SK-N-SH treated with all-trans-retinoic acid at 6 μM for 48 hours (cell line): ENCODE results near the gene SFI1.

Experiments used
- ATAC-seq: fragments of 200-7000 bp; cut with Tn5 transposase; 3 replicates; pipeline ENCODE4 v1.9.1; 2020; ENCODE audit warnings: mild to moderate bottlenecking, moderate library complexity
- ARNTL ChIP-seq: fragments of 450-650 bp; formaldehyde crosslinking; IDR thresholded peaks from 2 replicates; pipeline ENCODE4 v1.5.0; 2020; ENCODE audit warnings: low read depth, mild to moderate bottlenecking, moderate library complexity, borderline replicate concordance
- CREB5 ChIP-seq: fragments of 250-450 bp; sonication (Bioruptor Pico); IDR thresholded peaks from 2 replicates; pipeline ENCODE4 v1.5.1; 2020; ENCODE audit warnings: low read depth, mild to moderate bottlenecking, moderate library complexity
- CSDC2 ChIP-seq: fragments of 250-450 bp; sonication (Bioruptor Pico); IDR thresholded peaks from 2 replicates; pipeline ENCODE4 v1.5.0; 2020; ENCODE audit warnings: mild to moderate bottlenecking, moderate library complexity
- CSRNP3 ChIP-seq: fragments of 250-450 bp; sonication (Bioruptor Pico); IDR thresholded peaks from 2 replicates; pipeline ENCODE4 v1.5.1; 2021; ENCODE audit warnings: mild to moderate bottlenecking, moderate library complexity
- GLIS3 ChIP-seq: fragments of 250-450 bp; sonication (Bioruptor Pico); IDR thresholded peaks from 2 replicates; pipeline ENCODE4 v1.5.0; 2020; ENCODE audit warnings: mild to moderate bottlenecking, moderate library complexity
- ISL1 ChIP-seq: fragments of 250-450 bp; sonication (Bioruptor Pico); IDR thresholded peaks from 2 replicates; pipeline ENCODE4 v2.1.2; 2022; ENCODE audit warnings: mild to moderate bottlenecking, moderate library complexity
- OSR1 ChIP-seq: fragments of 250-450 bp; sonication (Bioruptor Pico); IDR thresholded peaks from 2 replicates; pipeline ENCODE4 v1.8.0; 2022; ENCODE audit warnings: moderate library complexity, mild to moderate bottlenecking, inconsistent platforms
- POU6F1 ChIP-seq: fragments of 250-450 bp; sonication (Bioruptor Pico); IDR thresholded peaks from 2 replicates; pipeline ENCODE4 v1.8.0; 2021; ENCODE audit warnings: low read depth, mild to moderate bottlenecking, moderate library complexity, borderline replicate concordance
- PPARA ChIP-seq: fragments of 250-450 bp; sonication (Bioruptor Pico); IDR thresholded peaks from 2 replicates; pipeline ENCODE4 v1.5.0; 2020; ENCODE audit warnings: mild to moderate bottlenecking, borderline replicate concordance
- RARB ChIP-seq: fragments of 250-450 bp; sonication (Bioruptor Pico); IDR thresholded peaks from 2 replicates; pipeline ENCODE4 v1.8.0; 2021; ENCODE audit warnings: mild to moderate bottlenecking, moderate library complexity
- SNAI2 ChIP-seq: fragments of 250-450 bp; sonication (Bioruptor Pico); IDR thresholded peaks from 2 replicates; pipeline ENCODE4 v1.5.0; 2020; ENCODE audit warnings: mild to moderate bottlenecking, moderate library complexity
- TCF4 ChIP-seq: fragments of 250-450 bp; sonication (Bioruptor Pico); IDR thresholded peaks from 2 replicates; pipeline ENCODE4 v1.8.0; 2021; ENCODE audit warnings: mild to moderate bottlenecking, moderate library complexity, borderline replicate concordance
- TOX ChIP-seq: fragments of 250-450 bp; sonication (Bioruptor Pico); IDR thresholded peaks from 2 replicates; pipeline ENCODE4 v1.8.0; 2021; ENCODE audit warnings: mild to moderate bottlenecking, moderate library complexity, borderline replicate concordance
- TSHZ2 ChIP-seq: fragments of 250-450 bp; sonication (Bioruptor Pico); IDR thresholded peaks from 2 replicates; pipeline ENCODE4 v1.5.0; 2020; ENCODE audit warnings: mild to moderate bottlenecking, moderate library complexity
- ZC3H10 ChIP-seq: fragments of 250-450 bp; sonication (Bioruptor Pico); IDR thresholded peaks from 2 replicates; pipeline ENCODE4 v1.5.1; 2021; ENCODE audit warnings: mild to moderate bottlenecking, moderate library complexity
- ZFP3 ChIP-seq: fragments of 250-450 bp; sonication (Bioruptor Pico); IDR thresholded peaks from 2 replicates; pipeline ENCODE4 v1.5.0; 2020; ENCODE audit warnings: mild to moderate bottlenecking, moderate library complexity
- ZFP30 ChIP-seq: fragments of 450-650 bp; formaldehyde crosslinking; IDR thresholded peaks from 2 replicates; pipeline ENCODE4 v1.5.0; 2022; ENCODE audit warnings: mild to moderate bottlenecking, moderate library complexity
- ZNF565 ChIP-seq: fragments of 450-650 bp; formaldehyde crosslinking; conservative IDR thresholded peaks from 2 replicates; pipeline ENCODE4 v1.5.0; 2020; ENCODE audit warnings: low read depth, mild to moderate bottlenecking, moderate library complexity
- ZNF70 ChIP-seq: fragments of 450-650 bp; formaldehyde crosslinking; IDR thresholded peaks from 2 replicates; pipeline ENCODE4 v1.5.0; 2020; ENCODE audit warnings: mild to moderate bottlenecking, moderate library complexity
- ZNF8 ChIP-seq: fragments of 450-650 bp; formaldehyde crosslinking; IDR thresholded peaks from 2 replicates; pipeline ENCODE4 v1.5.0; 2020; ENCODE audit warnings: mild to moderate bottlenecking, moderate library complexity

The SFI1 gene

GRCh38 chr22:31637447-31637890 lies 141.1 kb downstream of the SFI1 start:
- TF ChIP-seq ISL1 (CRISPR knock-in tag) (no peak), ZFP30 (CRISPR knock-in tag) (no peak), POU6F1 (CRISPR knock-in tag) (no peak), TCF4 (CRISPR knock-in tag) (no peak), CSRNP3 (CRISPR knock-in tag) (no peak), ARNTL (CRISPR knock-in tag) (no peak), ZNF8 (CRISPR knock-in tag) (no peak), TSHZ2 (CRISPR knock-in tag) (no peak), RARB (CRISPR knock-in tag) (no peak), TOX (CRISPR knock-in tag) (no peak), SNAI2 (no peak), CSDC2 (no peak), PPARA (CRISPR knock-in tag) (no peak), ZNF70 (CRISPR knock-in tag) (no peak), GLIS3 (CRISPR knock-in tag) (no peak)
- ATAC-seq: no peak

GRCh38 chr22:31637891-31638618 lies 141.7 kb downstream of the SFI1 start:
- no peak for ATAC-seq
- TF ChIP-seq ZFP30 (CRISPR knock-in tag) (no peak), CSDC2 (no peak), ISL1 (CRISPR knock-in tag) (no peak), OSR1 (CRISPR knock-in tag) (no peak), ZFP3 (CRISPR knock-in tag) (no peak)

GRCh38 chr22:31639436-31640039 lies 143.2 kb downstream of the SFI1 start:
- TF ChIP-seq ZNF565: no peak
- no peak for TF ChIP-seq RARB (CRISPR knock-in tag)
- TF ChIP-seq ZC3H10 (CRISPR knock-in tag): no peak
- no peak for TF ChIP-seq ZNF8 (CRISPR knock-in tag)
- TF ChIP-seq CREB5: no peak
- no peak for TF ChIP-seq TOX (CRISPR knock-in tag)
- no peak for TF ChIP-seq GLIS3 (CRISPR knock-in tag)
- ATAC-seq: no peak
